IMR-90 (cell line): ENCODE results near the gene NDUFS7. TPM values are rescaled to one million over a fixed set of nuclear protein-coding genes. Genes with fewer than 3 reads are reported as not detected.
A peak's percentile ranks its signal among the peaks of the same experiment; 100 is the strongest.

Source experiments
- ATAC-seq: fragments of 200-7000 bp; cut with Tn5 transposase; 2 replicates; pipeline ENCODE4 v1.9.1; 2020; ENCODE audit warnings: low read depth, mild to moderate bottlenecking, moderate library complexity
- BruUV-seq: library from RNA; stranded (reverse); fragments of 400-500 nt; replicated peaks from 2 replicates; lab custom pipeline; 2021; lab: Mats Ljungman, UMichigan
- CTCF ChIA-PET: fragments of 300-600 bp; formaldehyde crosslinking; extraction: SDS; loops from one replicate; lab custom pipeline; 2021; ENCODE audit warnings: antibody characterized with exemption; lab: Yijun Ruan, JAX
- POLR2A ChIA-PET: fragments of 300-600 bp; sonication (Branson Sonifier 250); formaldehyde crosslinking; loops from one replicate; lab custom pipeline; 2022; ENCODE audit warnings: antibody characterized with exemption; ENCODE audit not compliant: unreplicated experiment; lab: Charles Lee
- DNase-seq: peaks from one replicate; pipeline ENCODE4 v3.0.0; 2013
- H2AFZ ChIP-seq: replicated peaks from 2 replicates; pipeline ENCODE3; 2013; ENCODE audit warnings: low read length, mild to moderate bottlenecking; ENCODE audit not compliant: poor library complexity
- H2AK5ac ChIP-seq: 2 replicates; pipeline ENCODE4 v1.6.1; 2013; ENCODE audit warnings: low read depth, low read length, inconsistent platforms
- H2AK9ac ChIP-seq: replicated peaks from 2 replicates; pipeline ENCODE3; 2013; ENCODE audit warnings: mild to moderate bottlenecking, low read depth, low read length, moderate library complexity; ENCODE audit not compliant: poor library complexity
- H2BK120ac ChIP-seq: 2 replicates; pipeline ENCODE4 v1.6.1; 2013; ENCODE audit warnings: low read depth, low read length, inconsistent platforms
- H2BK15ac ChIP-seq: 3 replicates; pipeline ENCODE4 v1.6.1; 2013; ENCODE audit warnings: low read depth, low read length, inconsistent platforms
- H2BK20ac ChIP-seq: 2 replicates; pipeline ENCODE4 v1.6.1; 2013; ENCODE audit warnings: low read depth, mild to moderate bottlenecking, inconsistent platforms, low read length, moderate library complexity
- H2BK5ac ChIP-seq: 2 replicates; pipeline ENCODE4 v1.6.1; 2013; ENCODE audit warnings: mild to moderate bottlenecking, low read depth, low read length, inconsistent platforms; ENCODE audit not compliant: poor library complexity, severe bottlenecking
- H3K14ac ChIP-seq: replicated peaks from 2 replicates; pipeline ENCODE4 v1.6.1; 2013; ENCODE audit warnings: low read depth, low read length, inconsistent platforms
- H3K18ac ChIP-seq: 2 replicates; pipeline ENCODE4 v1.6.1; 2013; ENCODE audit warnings: low read depth, low read length, control low read depth
- H3K23ac ChIP-seq: 2 replicates; pipeline ENCODE4 v1.6.1; 2013; ENCODE audit warnings: low read depth, low read length, inconsistent platforms
- H3K27ac ChIP-seq: 2 replicates; pipeline ENCODE4 v1.5.1; 2013; ENCODE audit warnings: mild to moderate bottlenecking, control low read depth, low read length; ENCODE audit not compliant: insufficient read depth
- H3K27me3 ChIP-seq: 2 replicates; pipeline ENCODE4 v1.6.1; 2013; ENCODE audit warnings: low read length; ENCODE audit not compliant: control insufficient read depth, insufficient read depth
- H3K36me3 ChIP-seq: 2 replicates; pipeline ENCODE4 v1.6.1; 2013; ENCODE audit warnings: low read length, mixed read lengths; ENCODE audit not compliant: control insufficient read depth, insufficient read depth
- H3K4ac ChIP-seq: 2 replicates; pipeline ENCODE4 v1.6.1; 2013; ENCODE audit warnings: low read depth, low read length, inconsistent platforms
- H3K4me1 ChIP-seq: 2 replicates; pipeline ENCODE4 v1.6.1; 2013; ENCODE audit warnings: low read length, mixed read lengths; ENCODE audit not compliant: control insufficient read depth, insufficient read depth
- H3K4me2 ChIP-seq: 2 replicates; pipeline ENCODE4 v1.6.1; 2013; ENCODE audit warnings: low read depth, mild to moderate bottlenecking, control low read depth, low read length, moderate library complexity
- H3K4me3 ChIP-seq: 2 replicates; pipeline ENCODE4 v1.5.1; 2013; ENCODE audit warnings: low read depth, mild to moderate bottlenecking, control low read depth, low read length, moderate library complexity; ENCODE audit not compliant: insufficient read depth
- H3K56ac ChIP-seq: 2 replicates; pipeline ENCODE4 v1.6.1; 2013; ENCODE audit warnings: low read length, inconsistent platforms; ENCODE audit not compliant: insufficient read depth; ENCODE audit errors: extremely low read depth
- H3K79me1 ChIP-seq, 2 experiments: 2 replicates each; pipeline ENCODE4 v1.6.1; 2013; ENCODE audit warnings: low read length in 2 of 2, inconsistent platforms in 1 of 2, low read depth in 1 of 2
- H3K9ac ChIP-seq: 2 replicates; pipeline ENCODE4 v1.6.1; 2013; ENCODE audit warnings: low read depth, low read length, control low read depth
- H3K9me1 ChIP-seq: 2 replicates; pipeline ENCODE4 v1.6.1; 2013; ENCODE audit warnings: low read length, inconsistent platforms; ENCODE audit not compliant: insufficient read depth
- H3K9me3 ChIP-seq: 2 replicates; pipeline ENCODE4 v1.6.1; 2013; ENCODE audit warnings: low read length; ENCODE audit not compliant: control insufficient read depth, insufficient read depth
- H4K20me1 ChIP-seq: 2 replicates; pipeline ENCODE4 v1.6.1; 2013; ENCODE audit warnings: low read length, inconsistent platforms; ENCODE audit not compliant: insufficient read depth
- H4K5ac ChIP-seq: 2 replicates; pipeline ENCODE4 v1.6.1; 2013; ENCODE audit warnings: mild to moderate bottlenecking, low read depth, low read length, control low read depth
- H4K8ac ChIP-seq, 2 experiments: 2 replicates each; pipeline ENCODE4 v1.6.1; 2013; ENCODE audit warnings: low read depth in 2 of 2, low read length in 2 of 2, control low read depth in 1 of 2, inconsistent platforms in 1 of 2
- H4K91ac ChIP-seq: 2 replicates; pipeline ENCODE4 v1.6.1; 2013; ENCODE audit warnings: low read depth, low read length, inconsistent platforms; ENCODE audit not compliant: insufficient read depth
- BHLHE40 ChIP-seq: fragments of 150-350 bp; IDR thresholded peaks from 2 replicates; pipeline ENCODE4 v1.6.1; 2016; ENCODE audit warnings: mild to moderate bottlenecking, low read depth, low read length
- CHD1 ChIP-seq: IDR thresholded peaks from 2 replicates; pipeline ENCODE4 v1.6.1; 2012; ENCODE audit warnings: low read depth, low read length, improper control_type of control experiment
- CTCF ChIP-seq: conservative IDR thresholded peaks from 2 replicates; pipeline ENCODE4 v1.5.1; 2012; ENCODE audit warnings: mild to moderate bottlenecking, low read depth, low read length, improper control_type of control experiment
- ELK1 ChIP-seq: fragments of 150-350 bp; IDR thresholded peaks from 2 replicates; pipeline ENCODE4 v1.6.1; 2016; ENCODE audit warnings: low read depth, mild to moderate bottlenecking, low read length, moderate library complexity, borderline replicate concordance
- FOS ChIP-seq: fragments of 150-350 bp; IDR thresholded peaks from 2 replicates; pipeline ENCODE4 v1.6.1; 2016; ENCODE audit warnings: low read depth, low read length
- MAFK ChIP-seq: IDR thresholded peaks from 2 replicates; pipeline ENCODE4 v1.6.1; 2012; ENCODE audit warnings: low read depth, low read length, improper control_type of control experiment
- MXI1 ChIP-seq: IDR thresholded peaks from 2 replicates; pipeline ENCODE4 v1.6.1; 2012; ENCODE audit warnings: low read depth, mild to moderate bottlenecking, low read length, moderate library complexity, borderline replicate concordance
- POLR2A ChIP-seq: IDR thresholded peaks from 2 replicates; pipeline ENCODE4 v1.6.1; 2012; ENCODE audit warnings: mild to moderate bottlenecking, low read depth, low read length
- RAD21 ChIP-seq: IDR thresholded peaks from 2 replicates; pipeline ENCODE4 v1.6.1; 2012; ENCODE audit warnings: low read length, improper control_type of control experiment
- RCOR1 ChIP-seq: IDR thresholded peaks from 2 replicates; pipeline ENCODE4 v1.6.1; 2012; ENCODE audit warnings: mild to moderate bottlenecking, low read length, improper control_type of control experiment; ENCODE audit not compliant: insufficient replicate concordance
- RFX5 ChIP-seq: IDR thresholded peaks from 2 replicates; pipeline ENCODE4 v1.8.0; 2012; ENCODE audit warnings: low read depth, mild to moderate bottlenecking, low read length, moderate library complexity
- SMC3 ChIP-seq: fragments of 150-350 bp; IDR thresholded peaks from 2 replicates; pipeline ENCODE4 v1.6.1; 2016; ENCODE audit warnings: low read depth, mild to moderate bottlenecking, antibody characterized with exemption, low read length, moderate library complexity
- USF2 ChIP-seq: fragments of 150-350 bp; IDR thresholded peaks from 2 replicates; pipeline ENCODE4 v1.6.1; 2017; ENCODE audit warnings: mild to moderate bottlenecking, antibody characterized with exemption, low read length, low read depth
- WGBS, 2 experiments: methylation state at CpG; one replicate each; pipeline versions ENCODE4 v1.1.5 to v1.1.7; 2013; ENCODE audit warnings: missing lambda C conversion rate in 2 of 2; ENCODE audit not compliant: insufficient read length in 1 of 2; ENCODE audit errors: extremely low coverage in 2 of 2; 5-methylcytosine and 5-hydroxymethylcytosine counted together
- dilution Hi-C: fragments of 300-500 bp; cut with HindIII; formaldehyde crosslinking; loops from one replicate; pipeline ENCODE4 v1.14.3; 2018; ENCODE audit warnings: low sequenced_read_pairs; ENCODE audit not compliant: unreplicated experiment
- in situ Hi-C: fragments of 300-500 bp; cut with MboI; formaldehyde crosslinking; loops from 3 replicates; pipeline ENCODE4 v1.14.3; 2019; ENCODE audit warnings: low sequenced_read_pairs, inconsistent platforms, mixed read lengths
- intact Hi-C: fragments of 100-400 bp; cut with micrococcal nuclease; formaldehyde crosslinking; loops from 2 replicates; pipeline ENCODE4 v1.10.0; 2022
- polyA plus RNA-seq, 3 experiments: library from polyadenylated mRNA; depleted of rRNA; stranded (reverse); fragments of >200 nt; gene quantifications; 2 replicates each; pipeline ENCODE4 v1.2.3, GENCODE V29; 2012; ENCODE audit warnings: low replicate concordance in 1 of 3
- total RNA-seq: library from RNA; depleted of rRNA; stranded (reverse); fragments of >200 nt; gene quantifications from 2 replicates; pipeline ENCODE4 v1.2.3, GENCODE V29; 2012

The NDUFS7 gene
- total and polyA plus RNA-seq, 2 of the 4 experiments (the other 2 are of a cell fraction) = 60.8 to 136 TPM

- H2BK120ac ChIP-seq = no peak overlapping the region
- H2AK9ac ChIP-seq = no peak overlapping the region
- no peak overlapping the region for H2BK20ac ChIP-seq
- no peak overlapping the region for H3K4ac ChIP-seq
- no peak overlapping the region for H4K5ac ChIP-seq
- no peak overlapping the region for H3K23ac ChIP-seq
- H3K14ac ChIP-seq = no peak overlapping the region
- no peak for DNase-seq
- BruUV-seq = no TSS peak
- peaks cover 6% of the 10 kb centered on the region for H3K4me1 ChIP-seq
- H3K36me3 ChIP-seq = peaks cover 3% of the 10 kb centered on the region; the same call in 1 of the 2 replicates
- no peak for TF ChIP-seq CHD1
- TF ChIP-seq RAD21 = no peak
- no peak for TF ChIP-seq CTCF
- no peak for TF ChIP-seq ELK1
- no peak for TF ChIP-seq USF2
- no peak for TF ChIP-seq MXI1
- no peak for TF ChIP-seq FOS
- no peak for TF ChIP-seq POLR2A
- TF ChIP-seq SMC3 = no peak
- TF ChIP-seq RCOR1 = no peak
- TF ChIP-seq MAFK = no peak
- no peak for TF ChIP-seq BHLHE40
- TF ChIP-seq RFX5 = no peak
- no peak overlapping the region for H2BK5ac ChIP-seq
- intact Hi-C loops (no loop called here), in situ Hi-C loops (no loop called here), dilution Hi-C loops (no loop called here)
- H4K91ac ChIP-seq = no peak overlapping the region
- peaks cover 0 to 10% of the 10 kb centered on the region in 2 experiments; a peak in 3 of 4 replicates for H3K79me1 ChIP-seq
- no peak overlapping the region for H2BK15ac ChIP-seq
- no peak overlapping the region for H3K9ac ChIP-seq
- no peaks in the 10 kb centered on the region for H4K20me1 ChIP-seq
- no peak overlapping the region for H3K18ac ChIP-seq
- H3K56ac ChIP-seq = no peak overlapping the region
- no peaks in the 10 kb centered on the region for H3K9me3 ChIP-seq
- H3K4me2 ChIP-seq = no peak overlapping the region
- no peak overlapping the region for H2AFZ ChIP-seq
- no peak for ATAC-seq
- no peak overlapping the region for H3K27ac ChIP-seq
- no peaks in the 10 kb centered on the region for H3K27me3 ChIP-seq
- no peak overlapping the region for H4K8ac ChIP-seq
- no peak overlapping the region for H3K4me3 ChIP-seq
- WGBS, 2 experiments = 95% methylated on average over 8 of the region's 15 CpGs; no CpG with 5 or more reads in 1 of the 2 experiments
- no peaks in the 10 kb centered on the region for H3K9me1 ChIP-seq
- POLR2A ChIA-PET = no interaction called here
- H2AK5ac ChIP-seq = peak overlapping the region; percentile 39; the same call in 1 of the 2 replicates
- CTCF ChIA-PET = no interaction called here
These were observed 16.0 kb downstream of the NDUFS7 start for GRCh38 chr19:1399745-1400144.
